AG09309 (cell line): ENCODE data around the gene RBM25.
A peak's percentile ranks its signal among the peaks of the same experiment; 100 is the strongest.

Experiments used
- DNase-seq: peaks from one replicate; pipeline ENCODE4 v3.0.0-alpha.2; 2010; ENCODE audit warnings: low read depth
- H3K4me3 ChIP-seq: 2 replicates; pipeline ENCODE4 v1.5.1; 2011; ENCODE audit warnings: mild to moderate bottlenecking, low read depth, low read length, moderate library complexity; ENCODE audit not compliant: control insufficient read depth
- CTCF ChIP-seq: IDR thresholded peaks from 2 replicates; pipeline ENCODE4 v1.5.1; 2011; ENCODE audit warnings: mild to moderate bottlenecking, low read depth, low read length, inconsistent platforms; ENCODE audit not compliant: insufficient read depth, control insufficient read depth; ENCODE audit errors: missing control alignments

RBM25 gene

GRCh38 chr14:73057944-73058223 lies 450 bp upstream of the RBM25 start:
- H3K4me3 ChIP-seq, result peak overlapping the region; percentile 69
- TF ChIP-seq CTCF, result no peak
- DNase-seq, result no peak

GRCh38 chr14:73058922-73059673 lies 764 bp downstream of the RBM25 start:
- DNase-seq, result no peak
- peak overlapping the region; percentile 69 for H3K4me3 ChIP-seq
- no peak for TF ChIP-seq CTCF

GRCh38 chr14:73069585-73069984 lies 11.3 kb downstream of the RBM25 start:
- no peak for DNase-seq

GRCh38 chr14:73091044-73091443 lies 32.7 kb downstream of the RBM25 start:
- TF ChIP-seq CTCF, result no peak
- no peak for DNase-seq
- no peak overlapping the region for H3K4me3 ChIP-seq

More at GRCh38 chr14:73069585-73069984, 11.3 kb downstream of the RBM25 start:
- TF ChIP-seq CTCF, result no peak
- H3K4me3 ChIP-seq, result no peak overlapping the region

GRCh38 chr14:73097421-73097820 lies 39.1 kb downstream of the RBM25 start:
- no peak overlapping the region for H3K4me3 ChIP-seq
- no peak for DNase-seq
- no peak for TF ChIP-seq CTCF

GRCh38 chr14:73100334-73100733 lies 42.0 kb downstream of the RBM25 start:
- no peak for TF ChIP-seq CTCF
- no peak overlapping the region for H3K4me3 ChIP-seq
- DNase-seq, result no peak

- no peak overlapping the region for H3K4me3 ChIP-seq
- no peak for TF ChIP-seq CTCF
- no peak for DNase-seq
These were observed 44.6 kb downstream of the RBM25 start for GRCh38 chr14:73102806-73103497.
